PFSK-1 (cell line): Measurements from ENCODE around the gene IRGM.

ENCODE experiments used
- POLR2AphosphoS5 ChIP-seq: IDR thresholded peaks from 2 replicates; pipeline ENCODE4 v1.6.1; 2012; ENCODE audit warnings: low read depth, mild to moderate bottlenecking, control low read depth, low read length, moderate library complexity
- SIN3A ChIP-seq: IDR thresholded peaks from 2 replicates; pipeline ENCODE4 v1.6.1; 2012; ENCODE audit warnings: mild to moderate bottlenecking, low read length, moderate library complexity, borderline replicate concordance; ENCODE audit not compliant: insufficient read depth
- TAF1 ChIP-seq: IDR thresholded peaks from 2 replicates; pipeline ENCODE4 v1.6.1; 2012; ENCODE audit warnings: low read length, control low read depth, borderline replicate concordance; ENCODE audit not compliant: insufficient read depth
- TF ChIP-seq, protein P1 (sequence below), 2 experiments: IDR thresholded peaks; 2 replicates each; pipeline versions ENCODE4 v1.6.1 to v1.8.0; 2011 to 2012; ENCODE audit warnings: low read depth in 2 of 2, low read length in 2 of 2, control low read depth in 1 of 2, inconsistent platforms in 1 of 2, mild to moderate bottlenecking in 1 of 2, moderate library complexity in 1 of 2; ENCODE audit not compliant: insufficient read depth in 1 of 2

DNA sequence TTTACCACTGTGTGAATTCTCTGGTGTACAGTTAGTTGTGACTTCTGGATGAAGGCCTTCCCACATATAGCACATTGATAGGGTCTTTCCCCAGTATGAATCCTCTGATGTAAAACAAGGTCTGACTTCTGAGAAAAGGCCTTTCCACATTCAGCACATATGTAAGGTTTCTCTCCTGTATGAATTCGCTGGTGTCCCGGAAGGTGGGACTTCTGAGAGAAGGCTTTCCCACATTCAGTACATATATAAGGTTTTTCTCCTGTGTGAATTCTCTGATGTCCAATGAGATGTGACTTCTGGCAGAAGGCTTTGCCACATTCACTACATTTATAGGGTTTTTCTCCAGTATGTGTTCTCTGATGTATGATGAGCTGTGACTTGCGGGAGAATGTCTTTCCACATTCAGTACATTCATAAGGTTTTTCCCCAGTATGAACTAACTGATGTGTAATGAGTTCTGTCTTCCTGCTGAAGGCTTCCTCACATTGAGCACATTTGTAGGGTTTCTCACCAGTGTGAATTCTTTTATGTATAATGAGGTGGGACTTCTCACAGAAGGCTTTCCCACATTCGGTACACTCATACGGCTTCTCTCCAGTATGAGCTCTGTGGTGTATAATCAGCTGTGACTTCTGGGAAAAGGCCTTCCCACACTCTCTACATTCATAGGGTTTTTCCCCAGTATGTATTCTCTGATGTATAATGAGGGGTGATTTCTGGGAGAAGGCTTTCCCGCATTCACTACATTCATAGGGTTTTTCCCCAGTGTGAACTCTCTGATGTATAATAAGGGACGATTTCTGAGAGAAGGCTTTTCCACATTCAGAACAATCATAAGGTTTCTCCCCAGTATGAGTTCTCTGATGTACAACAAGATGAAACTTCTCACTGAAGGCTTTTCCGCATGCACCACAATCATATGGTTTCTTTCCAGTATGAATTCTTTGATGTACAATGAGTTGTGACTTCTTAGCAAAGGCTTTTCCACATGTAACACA lies 49.4 kb downstream of the IRGM start:
- TF ChIP-seq POLR2AphosphoS5 (no peak), TAF1 (no peak), SIN3A (no peak)
- TF ChIP-seq, protein P1, sequence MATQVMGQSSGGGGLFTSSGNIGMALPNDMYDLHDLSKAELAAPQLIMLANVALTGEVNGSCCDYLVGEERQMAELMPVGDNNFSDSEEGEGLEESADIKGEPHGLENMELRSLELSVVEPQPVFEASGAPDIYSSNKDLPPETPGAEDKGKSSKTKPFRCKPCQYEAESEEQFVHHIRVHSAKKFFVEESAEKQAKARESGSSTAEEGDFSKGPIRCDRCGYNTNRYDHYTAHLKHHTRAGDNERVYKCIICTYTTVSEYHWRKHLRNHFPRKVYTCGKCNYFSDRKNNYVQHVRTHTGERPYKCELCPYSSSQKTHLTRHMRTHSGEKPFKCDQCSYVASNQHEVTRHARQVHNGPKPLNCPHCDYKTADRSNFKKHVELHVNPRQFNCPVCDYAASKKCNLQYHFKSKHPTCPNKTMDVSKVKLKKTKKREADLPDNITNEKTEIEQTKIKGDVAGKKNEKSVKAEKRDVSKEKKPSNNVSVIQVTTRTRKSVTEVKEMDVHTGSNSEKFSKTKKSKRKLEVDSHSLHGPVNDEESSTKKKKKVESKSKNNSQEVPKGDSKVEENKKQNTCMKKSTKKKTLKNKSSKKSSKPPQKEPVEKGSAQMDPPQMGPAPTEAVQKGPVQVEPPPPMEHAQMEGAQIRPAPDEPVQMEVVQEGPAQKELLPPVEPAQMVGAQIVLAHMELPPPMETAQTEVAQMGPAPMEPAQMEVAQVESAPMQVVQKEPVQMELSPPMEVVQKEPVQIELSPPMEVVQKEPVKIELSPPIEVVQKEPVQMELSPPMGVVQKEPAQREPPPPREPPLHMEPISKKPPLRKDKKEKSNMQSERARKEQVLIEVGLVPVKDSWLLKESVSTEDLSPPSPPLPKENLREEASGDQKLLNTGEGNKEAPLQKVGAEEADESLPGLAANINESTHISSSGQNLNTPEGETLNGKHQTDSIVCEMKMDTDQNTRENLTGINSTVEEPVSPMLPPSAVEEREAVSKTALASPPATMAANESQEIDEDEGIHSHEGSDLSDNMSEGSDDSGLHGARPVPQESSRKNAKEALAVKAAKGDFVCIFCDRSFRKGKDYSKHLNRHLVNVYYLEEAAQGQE (IDR thresholded peaks at IDR 0.05; ENCODE audit: insufficient read depth in 1 of 2, low read depth in 2 of 2, low read length in 2 of 2) = no peak
